Measurements from ENCODE around the gene JUN.

DNA sequence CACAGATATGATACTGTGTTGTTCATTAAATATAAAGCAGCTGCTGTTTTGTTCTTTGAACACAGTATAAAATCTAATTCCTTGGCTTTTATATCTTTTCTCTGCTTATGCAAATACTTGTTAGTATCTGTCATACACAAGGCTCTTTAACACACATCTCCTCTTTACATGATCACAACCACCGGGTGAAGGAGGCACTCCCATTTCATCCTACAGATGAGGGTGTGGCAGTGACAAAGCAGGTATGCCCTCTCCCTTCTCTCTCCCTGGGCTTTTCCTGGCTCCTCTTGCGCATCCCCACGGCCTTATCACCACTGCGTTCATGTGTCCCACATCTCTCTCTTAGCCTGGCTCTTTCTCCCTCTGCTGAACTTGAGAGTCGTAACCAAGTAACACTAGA, 38.2 kb downstream of the JUN start:
- TF ChIP-seq CTCF (optimal IDR thresholded peaks at IDR 0.05 in 1 of 3, IDR thresholded peaks at IDR 0.05 in 1 of 3, conservative IDR thresholded peaks at IDR 0.05 in 1 of 3; ENCODE audit: extremely low read depth in 1 of 3, insufficient read depth in 2 of 3, low read length in 3 of 3) = no peak
- no peak for TF ChIP-seq EZH2 (IDR thresholded peaks at IDR 0.05; ENCODE audit: low read length)
